K562 (cell line): ENCODE measurements around the gene PRM3. TPM values are rescaled to one million over a fixed set of nuclear protein-coding genes. Genes with fewer than 3 reads are reported as not detected.

Experiments used
- ARID1B ChIP-seq: fragments of 450-650 bp; IDR thresholded peaks from 2 replicates; pipeline ENCODE4 v1.6.1; 2016; ENCODE audit warnings: antibody characterized with exemption, mild to moderate bottlenecking, inconsistent platforms
- BHLHE40 ChIP-seq: IDR thresholded peaks from 2 replicates; pipeline ENCODE4 v1.6.1; 2011; ENCODE audit warnings: low read length, improper control_type of control experiment
- C11orf30 ChIP-seq: fragments of 450-650 bp; IDR thresholded peaks from 2 replicates; pipeline ENCODE4 v1.6.1; 2016; ENCODE audit warnings: low read depth, mild to moderate bottlenecking
- CBX3 ChIP-seq, 2 experiments: IDR thresholded peaks; 1 replicate in 1 of 2; 2 replicates in 1 of 2; pipeline ENCODE4 v1.6.1; 2012; ENCODE audit warnings: inconsistent platforms in 2 of 2, low read length in 2 of 2, borderline replicate concordance in 1 of 2, control low read depth in 1 of 2
- CREM ChIP-seq: IDR thresholded peaks from 2 replicates; pipeline ENCODE4 v1.6.1; 2014; ENCODE audit warnings: antibody characterized with exemption, low read depth
- E2F8 ChIP-seq: fragments of 450-650 bp; IDR thresholded peaks from 2 replicates; pipeline ENCODE4 v1.7.1; 2018; ENCODE audit warnings: mild to moderate bottlenecking, low read depth; ENCODE audit not compliant: partially characterized antibody
- ELF1 ChIP-seq: fragments of 200-800 bp; sonication (Bioruptor generic); IDR thresholded peaks from 2 replicates; pipeline ENCODE4 v1.6.1; 2016; ENCODE audit warnings: missing genetic modification characterization, missing compliant biosample characterization
- EP400 ChIP-seq: fragments of 450-650 bp; IDR thresholded peaks from 2 replicates; pipeline ENCODE4 v1.6.1; 2017; ENCODE audit warnings: antibody characterized with exemption, mild to moderate bottlenecking, moderate library complexity
- FOSL1 ChIP-seq: fragments of 200-800 bp; sonication (Bioruptor generic); conservative IDR thresholded peaks from 2 replicates; pipeline ENCODE4 v1.6.1; 2016; ENCODE audit warnings: missing genetic modification characterization, missing compliant biosample characterization
- GABPB1 ChIP-seq: sonication (generic); formaldehyde crosslinking; IDR thresholded peaks from 2 replicates; pipeline ENCODE4 v1.8.0; 2022; ENCODE audit warnings: mild to moderate bottlenecking, missing genetic modification reagents
- MAFG ChIP-seq: fragments of 450-650 bp; conservative IDR thresholded peaks from 2 replicates; pipeline ENCODE4 v1.6.1; 2016; ENCODE audit warnings: missing genetic modification characterization, missing compliant biosample characterization
- MAX ChIP-seq: sonication (generic); formaldehyde crosslinking; IDR thresholded peaks from 2 replicates; pipeline ENCODE4 v1.9.0; 2022; ENCODE audit warnings: mild to moderate bottlenecking, missing genetic modification reagents
- NKRF ChIP-seq: fragments of 450-650 bp; IDR thresholded peaks from 2 replicates; pipeline ENCODE4 v1.6.1; 2016; ENCODE audit warnings: borderline replicate concordance
- PHB2 ChIP-seq: fragments of 450-650 bp; IDR thresholded peaks from 2 replicates; pipeline ENCODE4 v1.6.1; 2017; ENCODE audit warnings: low read depth
- RCOR1 ChIP-seq, 2 experiments: IDR thresholded peaks; 2 replicates each; pipeline ENCODE4 v1.6.1; 2012; ENCODE audit warnings: low read depth in 2 of 2, low read length in 2 of 2, borderline replicate concordance in 1 of 2, improper control_type of control experiment in 1 of 2
- SRSF9 ChIP-seq: fragments of 200-400 bp; formaldehyde crosslinking; IDR thresholded peaks from 2 replicates; pipeline ENCODE4 v1.6.1; 2017; ENCODE audit warnings: low read depth, low read length, borderline replicate concordance
- TOE1 ChIP-seq, 2 experiments: fragments of 450-650 bp in 1 of 2; sonication (generic) in 1 of 2; formaldehyde crosslinking in 1 of 2; IDR thresholded peaks; 2 replicates each; pipeline versions ENCODE4 v1.7.1 to v1.8.0; 2016 to 2022; ENCODE audit warnings: borderline replicate concordance in 2 of 2, mild to moderate bottlenecking in 2 of 2, antibody characterized with exemption in 1 of 2, inconsistent platforms in 1 of 2, low read depth in 1 of 2, missing genetic modification reagents in 1 of 2, moderate library complexity in 1 of 2
- ZNF12 ChIP-seq: sonication (generic); formaldehyde crosslinking; IDR thresholded peaks from 2 replicates; pipeline ENCODE4 v1.4.0; 2020; ENCODE audit warnings: mild to moderate bottlenecking, missing genetic modification reagents
- ZNF316 ChIP-seq: fragments of 450-650 bp; IDR thresholded peaks from 2 replicates; pipeline ENCODE4 v1.6.1; 2016
- ZNF707 ChIP-seq: fragments of 250-450 bp; sonication (Bioruptor Pico); conservative IDR thresholded peaks from 2 replicates; pipeline ENCODE4 v1.8.0; 2022; ENCODE audit warnings: inconsistent platforms, mild to moderate bottlenecking, moderate library complexity
- polyA plus RNA-seq, 8 experiments: library from polyadenylated mRNA; depleted of rRNA in 4 of 8; stranded (reverse) in 5 of 8; unstranded in 3 of 8; fragments of >200 nt; fragmentation: Nextera tagmentation in 2 of 8; fragmentation: Illumina TruSeq in 1 of 8; extraction: Ambion mirVana in 2 of 8; extraction: Trizol in 1 of 8; gene quantifications; 2 replicates each; pipeline versions ENCODE4 v1.2.1 to v1.2.3, GENCODE V29; 2011 to 2014; ENCODE audit warnings: inconsistent platforms in 1 of 8, missing spikeins in 1 of 8
- total RNA-seq, 7 experiments: library from RNA; depleted of rRNA in 6 of 7; stranded (reverse); fragments of >200 nt in 6 of 7; fragmentation: Illumina TruSeq in 2 of 7; extraction: Trizol in 2 of 7; gene quantifications; 2 replicates each; pipeline versions ENCODE4 v1.2.1 to v1.2.3, GENCODE V29; 2011 to 2021; ENCODE audit warnings: low replicate concordance in 1 of 7

PRM3 gene
- total and polyA plus RNA-seq, 9 of the 15 experiments (the other 6 are each of a cell fraction or from before 2014, with no cell fraction given): not detected

GRCh38 chr16:11251525-11252481 is 21.6 kb downstream of the PRM3 start (continued):
- TF ChIP-seq MAX (CRISPR knock-in tag) (peak; percentile 75), SRSF9 (no peak), ARID1B (peak; percentile 61), EP400 (peak; percentile 39; the same call in 1 of the 2 replicates), E2F8 (peak; percentile 53), CREM (peak; percentile 77), CBX3 (IDR thresholded peaks at IDR 0.05; ENCODE audit: borderline replicate concordance in 1 of 2, low read length in 2 of 2) (no peak), C11orf30 (peak; percentile 56), ZNF316 (peak; percentile 42; the same call in 1 of the 2 replicates), PHB2 (no peak), GABPB1 (0 out of 2 replicates have a peak, but pooled peaks have one; percentile 39), ZNF12 (CRISPR knock-in tag) (no peak), ELF1 (tag) (0 out of 2 replicates have a peak, but pooled peaks have one; percentile 33), NKRF (0 out of 2 replicates have a peak, but pooled peaks have one; percentile 30), TOE1 (IDR thresholded peaks at IDR 0.05; ENCODE audit: borderline replicate concordance) (peak; percentile 22; the same call in 1 of the 2 replicates), TOE1 (CRISPR knock-in tag; IDR thresholded peaks at IDR 0.05; ENCODE audit: borderline replicate concordance, low read depth) (no peak), RCOR1 (IDR thresholded peaks at IDR 0.05; ENCODE audit: borderline replicate concordance in 1 of 2, low read depth in 2 of 2, low read length in 2 of 2) (peak in 1 of 2 experiments; percentile 56; a peak in 1 of 4 replicates), ZNF707 (CRISPR knock-in tag) (no peak), BHLHE40 (0 out of 2 replicates have a peak, but pooled peaks have one; percentile 8), FOSL1 (tag) (peak; percentile 48; the same call in 1 of the 2 replicates), MAFG (tag) (peak; percentile 22; the same call in 1 of the 2 replicates)
